BLaER1 (cell line): ENCODE measurements around the gene TFAP2B.

ENCODE experiments used
- H3K27ac ChIP-seq: shearing (Covaris generic); formaldehyde crosslinking; 2 replicates; pipeline ENCODE4 v1.8.1; 2022
- H3K27me3 ChIP-seq: shearing (Covaris generic); formaldehyde crosslinking; 2 replicates; pipeline ENCODE4 v1.8.1; 2022
- H3K36me3 ChIP-seq: shearing (Covaris generic); formaldehyde crosslinking; 2 replicates; pipeline ENCODE4 v1.8.1; 2022
- H3K4me1 ChIP-seq: shearing (Covaris generic); formaldehyde crosslinking; 2 replicates; pipeline ENCODE4 v1.8.1; 2022
- H3K4me2 ChIP-seq: shearing (Covaris generic); formaldehyde crosslinking; 2 replicates; pipeline ENCODE4 v1.8.1; 2022
- H3K4me3 ChIP-seq: shearing (Covaris generic); formaldehyde crosslinking; 2 replicates; pipeline ENCODE4 v1.8.1; 2022
- H3K9ac ChIP-seq: shearing (Covaris generic); formaldehyde crosslinking; 2 replicates; pipeline ENCODE4 v1.8.1; 2022
- H3K9me3 ChIP-seq: shearing (Covaris generic); formaldehyde crosslinking; 2 replicates; pipeline ENCODE4 v1.8.1; 2022
- H4K20me1 ChIP-seq: shearing (Covaris generic); formaldehyde crosslinking; 2 replicates; pipeline ENCODE4 v1.8.1; 2022
- Cebpa-rat ChIP-seq: shearing (Covaris generic); IDR thresholded peaks from 2 replicates; pipeline ENCODE4 v1.8.1; 2022

TFAP2B gene

GRCh38 chr6:50846144-50846851 lies 27.6 kb downstream of the TFAP2B start:
- H3K27ac ChIP-seq: no peak overlapping the region
- no peaks in the 10 kb centered on the region for H4K20me1 ChIP-seq
- H3K4me3 ChIP-seq: no peak overlapping the region
- peaks cover 28% of the 10 kb centered on the region; the same call in 1 of the 2 replicates for H3K27me3 ChIP-seq
- peaks cover 28% of the 10 kb centered on the region for H3K9me3 ChIP-seq
- H3K4me1 ChIP-seq: no peaks in the 10 kb centered on the region
- TF ChIP-seq Cebpa-rat: no peak
- H3K4me2 ChIP-seq: no peak overlapping the region
- no peaks in the 10 kb centered on the region for H3K36me3 ChIP-seq
- H3K9ac ChIP-seq: no peak overlapping the region

- Histone ChIP-seq H3K4me2 (no peak overlapping the region), H3K27me3 (peaks cover 28% of the 10 kb centered on the region; the same call in 1 of the 2 replicates), H3K4me1 (no peaks in the 10 kb centered on the region), H3K4me3 (no peak overlapping the region), H4K20me1 (no peaks in the 10 kb centered on the region), H3K27ac (no peak overlapping the region), H3K36me3 (no peaks in the 10 kb centered on the region), H3K9me3 (peaks cover 31% of the 10 kb centered on the region), H3K9ac (no peak overlapping the region)
- TF ChIP-seq Cebpa-rat: no peak
Observed at GRCh38 chr6:50846852-50847155, 28.1 kb downstream of the TFAP2B start.

- TF ChIP-seq Cebpa-rat: no peak
- H3K27me3 ChIP-seq: peaks cover 21% of the 10 kb centered on the region; the same call in 1 of the 2 replicates
- H3K4me1 ChIP-seq: no peaks in the 10 kb centered on the region
Observed at GRCh38 chr6:50847890-50848594, 29.4 kb downstream of the TFAP2B start.

GRCh38 chr6:50848989-50849795 lies 30.5 kb downstream of the TFAP2B start:
- Histone ChIP-seq H3K27ac (no peak overlapping the region), H3K4me1 (no peaks in the 10 kb centered on the region), H3K4me2 (no peak overlapping the region), H3K9ac (no peak overlapping the region), H3K36me3 (no peaks in the 10 kb centered on the region), H3K27me3 (peaks cover 17% of the 10 kb centered on the region; the same call in 1 of the 2 replicates), H4K20me1 (no peaks in the 10 kb centered on the region), H3K4me3 (no peak overlapping the region), H3K9me3 (peaks cover 31% of the 10 kb centered on the region)
- TF ChIP-seq Cebpa-rat: no peak

More at GRCh38 chr6:50847890-50848594, 29.4 kb downstream of the TFAP2B start:
- H3K9ac ChIP-seq: no peak overlapping the region
- H3K4me3 ChIP-seq: no peak overlapping the region
- H3K36me3 ChIP-seq: no peaks in the 10 kb centered on the region
- H3K9me3 ChIP-seq: peaks cover 31% of the 10 kb centered on the region
- no peak overlapping the region for H3K27ac ChIP-seq
- H3K4me2 ChIP-seq: no peak overlapping the region
- H4K20me1 ChIP-seq: no peaks in the 10 kb centered on the region

GRCh38 chr6:50849796-50850180 lies 31.1 kb downstream of the TFAP2B start:
- Histone ChIP-seq H3K27ac (no peak overlapping the region), H3K4me3 (no peak overlapping the region), H3K4me2 (no peak overlapping the region), H3K4me1 (no peaks in the 10 kb centered on the region), H4K20me1 (no peaks in the 10 kb centered on the region), H3K9me3 (peaks cover 31% of the 10 kb centered on the region), H3K9ac (no peak overlapping the region), H3K36me3 (no peaks in the 10 kb centered on the region), H3K27me3 (peaks cover 13% of the 10 kb centered on the region; the same call in 1 of the 2 replicates)
- no peak for TF ChIP-seq Cebpa-rat

- Histone ChIP-seq H3K9ac (no peak overlapping the region), H3K27ac (no peak overlapping the region), H3K4me2 (no peak overlapping the region), H3K36me3 (no peaks in the 10 kb centered on the region), H3K9me3 (peaks cover 29% of the 10 kb centered on the region), H3K4me3 (no peak overlapping the region), H3K4me1 (no peaks in the 10 kb centered on the region), H4K20me1 (no peaks in the 10 kb centered on the region), H3K27me3 (peaks cover 13% of the 10 kb centered on the region; the same call in 1 of the 2 replicates)
- TF ChIP-seq Cebpa-rat: no peak
Observed at GRCh38 chr6:50850223-50851048, 31.8 kb downstream of the TFAP2B start.

- H3K4me1 ChIP-seq: no peaks in the 10 kb centered on the region
- no peaks in the 10 kb centered on the region for H3K36me3 ChIP-seq
- no peaks in the 10 kb centered on the region for H4K20me1 ChIP-seq
- no peak overlapping the region for H3K4me3 ChIP-seq
- no peak for TF ChIP-seq Cebpa-rat
- H3K4me2 ChIP-seq: no peak overlapping the region
- peaks cover 13% of the 10 kb centered on the region; the same call in 1 of the 2 replicates for H3K27me3 ChIP-seq
- H3K27ac ChIP-seq: no peak overlapping the region
- H3K9me3 ChIP-seq: peaks cover 22% of the 10 kb centered on the region
- no peak overlapping the region for H3K9ac ChIP-seq
Observed at GRCh38 chr6:50851049-50851845, 32.6 kb downstream of the TFAP2B start.

GRCh38 chr6:50853939-50854338 lies 35.3 kb downstream of the TFAP2B start:
- Histone ChIP-seq H3K9ac (no peak overlapping the region), H3K36me3 (no peaks in the 10 kb centered on the region), H3K27ac (no peak overlapping the region), H3K4me1 (no peaks in the 10 kb centered on the region), H3K27me3 (peaks cover 2% of the 10 kb centered on the region; the same call in 1 of the 2 replicates), H3K9me3 (peaks cover 25% of the 10 kb centered on the region), H3K4me3 (no peak overlapping the region), H4K20me1 (no peaks in the 10 kb centered on the region), H3K4me2 (no peak overlapping the region)
- TF ChIP-seq Cebpa-rat: no peak
